Stomach (tissue), 9 donors: ENCODE measurements around the gene SLC35E1. TPM values are rescaled to one million over a fixed set of nuclear protein-coding genes. Genes with fewer than 3 reads are reported as not detected.
A peak's percentile ranks its signal among the peaks of the same experiment; 100 is the strongest.

ENCODE experiments used
- DNase-seq, 2 donors: peaks; one replicate each; pipeline versions ENCODE4 v3.0.0 to v3.0.0-alpha.2; 2013 to 2019
- H3K27ac ChIP-seq, 5 donors: fragments of 200-600 bp in 4 of 5; sonication (generic) in 4 of 5; one replicate each; pipeline ENCODE4 v1.5.1; 2013 to 2019; ENCODE audit warnings: mild to moderate bottlenecking in 1 of 5, moderate library complexity in 1 of 5
- H3K27me3 ChIP-seq, 3 donors: fragments of 200-600 bp; sonication (generic); one replicate each; pipeline ENCODE4 v1.5.1; 2017 to 2019; ENCODE audit warnings: mixed run types in 1 of 3
- H3K36me3 ChIP-seq, 4 donors: fragments of 200-600 bp; sonication (generic); 1 replicate in 3 of 4; 2 replicates in 1 of 4; pipeline ENCODE4 v1.5.1; 2016 to 2019
- H3K4me1 ChIP-seq, 4 donors: fragments of 200-600 bp; sonication (generic); one replicate each; pipeline ENCODE4 v1.5.1; 2016 to 2019
- H3K4me3 ChIP-seq, 4 donors: fragments of 200-600 bp; sonication (generic) in 3 of 4; one replicate each; pipeline ENCODE4 v1.5.1; 2016 to 2019; ENCODE audit warnings: mild to moderate bottlenecking in 1 of 4
- H3K9me3 ChIP-seq, 4 donors: fragments of 200-600 bp; sonication (generic); one replicate each; pipeline ENCODE4 v1.5.1; 2016 to 2019
- EP300 ChIP-seq: sonication (generic); formaldehyde crosslinking; IDR thresholded peaks from one replicate; pipeline ENCODE4 v1.6.1; 2017; ENCODE audit warnings: antibody characterized with exemption
- POLR2A ChIP-seq, 4 donors: fragments of 450-650 bp; IDR thresholded peaks; one replicate each; pipeline ENCODE4 v1.6.1; 2016; ENCODE audit warnings: antibody characterized with exemption in 4 of 4, control low read depth in 2 of 4, mild to moderate bottlenecking in 1 of 4, moderate library complexity in 1 of 4
- POLR2AphosphoS5 ChIP-seq, 3 donors: sonication (generic); formaldehyde crosslinking; IDR thresholded peaks; one replicate each; pipeline ENCODE4 v1.6.1; 2016; ENCODE audit warnings: antibody characterized with exemption in 3 of 3
- WGBS, 5 donors: extraction: QIAGEN DNeasy Blood & Tissue Kit in 3 of 5; methylation state at CpG; one replicate each; pipeline versions ENCODE4 v1.1.5 to v1.1.7; 2013 to 2018; 5-methylcytosine and 5-hydroxymethylcytosine counted together
- intact Hi-C: fragments of 100-400 bp; cut with DNase I; formaldehyde crosslinking; loops from one replicate; pipeline ENCODE4 v1.15.1; 2023; ENCODE audit warnings: low total_unique reads
- polyA plus RNA-seq, 3 donors: library from polyadenylated mRNA; stranded (reverse); fragments of 200-250 nt; gene quantifications; one replicate each; pipeline ENCODE4 v1.2.3, GENCODE V29; 2013
- total RNA-seq, 5 donors: library from RNA; depleted of rRNA; stranded (reverse); fragments of >200 nt; gene quantifications; one replicate each; pipeline versions ENCODE4 v1.1.0 to v1.2.3, GENCODE V29; 2014 to 2016
- TF ChIP-seq, protein P1 (sequence below), 7 experiments: fragments of 450-650 bp in 4 of 7; fragments of 200-600 bp in 3 of 7; sonication (generic) in 3 of 7; IDR thresholded peaks; one replicate each; pipeline ENCODE4 v1.5.1; 2016 to 2019; ENCODE audit warnings: antibody characterized with exemption in 7 of 7, control low read depth in 2 of 7, mild to moderate bottlenecking in 1 of 7
- donor health status: healthy with polysubstance abuse.
- donor health status: Bipolar disorder and iron deficiency.
- donor health status: healthy.

The SLC35E1 gene
- total and polyA plus RNA-seq, 8 donors, result 16.2 to 63.7 (median 27.7) TPM

DNA sequence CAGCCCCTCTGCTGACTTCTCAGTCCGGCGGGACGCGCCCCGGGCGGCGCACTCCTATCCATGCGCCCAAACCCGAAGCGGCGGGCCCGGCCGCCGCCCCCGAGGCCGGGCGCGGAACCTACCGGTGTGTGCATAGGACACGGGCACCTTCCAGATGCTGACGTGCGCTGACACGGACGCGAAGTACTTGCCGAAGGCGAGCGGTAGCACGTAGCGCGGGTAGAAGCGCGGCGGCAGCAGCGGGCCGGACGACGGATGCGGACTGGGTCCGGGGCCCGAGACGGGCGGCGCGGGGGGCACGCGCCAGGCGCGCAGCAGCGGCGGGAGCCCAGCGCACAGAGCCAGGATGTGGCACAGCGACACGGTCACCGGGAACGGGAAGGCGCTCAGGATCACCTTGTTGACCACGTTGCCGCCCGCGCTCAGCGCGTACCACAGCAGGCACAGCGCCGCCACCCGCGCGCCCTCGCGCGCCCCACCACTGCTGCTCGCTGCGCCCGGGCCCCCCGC is 338 bp downstream of the SLC35E1 start:
- H3K9me3 ChIP-seq, result no peaks in the 10 kb centered on the region
- H3K27ac ChIP-seq, result peak overlapping the region; percentile 86 to 93 (median 91)
- TF ChIP-seq EP300 (no peak), POLR2A (IDR thresholded peaks at IDR 0.05) (no peak), POLR2AphosphoS5 (IDR thresholded peaks at IDR 0.05) (no peak)
- TF ChIP-seq, protein P1, sequence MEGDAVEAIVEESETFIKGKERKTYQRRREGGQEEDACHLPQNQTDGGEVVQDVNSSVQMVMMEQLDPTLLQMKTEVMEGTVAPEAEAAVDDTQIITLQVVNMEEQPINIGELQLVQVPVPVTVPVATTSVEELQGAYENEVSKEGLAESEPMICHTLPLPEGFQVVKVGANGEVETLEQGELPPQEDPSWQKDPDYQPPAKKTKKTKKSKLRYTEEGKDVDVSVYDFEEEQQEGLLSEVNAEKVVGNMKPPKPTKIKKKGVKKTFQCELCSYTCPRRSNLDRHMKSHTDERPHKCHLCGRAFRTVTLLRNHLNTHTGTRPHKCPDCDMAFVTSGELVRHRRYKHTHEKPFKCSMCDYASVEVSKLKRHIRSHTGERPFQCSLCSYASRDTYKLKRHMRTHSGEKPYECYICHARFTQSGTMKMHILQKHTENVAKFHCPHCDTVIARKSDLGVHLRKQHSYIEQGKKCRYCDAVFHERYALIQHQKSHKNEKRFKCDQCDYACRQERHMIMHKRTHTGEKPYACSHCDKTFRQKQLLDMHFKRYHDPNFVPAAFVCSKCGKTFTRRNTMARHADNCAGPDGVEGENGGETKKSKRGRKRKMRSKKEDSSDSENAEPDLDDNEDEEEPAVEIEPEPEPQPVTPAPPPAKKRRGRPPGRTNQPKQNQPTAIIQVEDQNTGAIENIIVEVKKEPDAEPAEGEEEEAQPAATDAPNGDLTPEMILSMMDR (IDR thresholded peaks at IDR 0.05), result no peak
- H3K36me3 ChIP-seq, result peaks cover 22 to 55% (median 52%) of the 10 kb centered on the region in 4 donors
- H3K4me1 ChIP-seq, result peaks cover 35 to 70% (median 57%) of the 10 kb centered on the region in 4 donors
- peak; percentile 41 to 64 for DNase-seq
- WGBS, 5 donors, result 0 to 1% (median 0%) methylated on average over 2 to 75 of the region's 75 CpGs
- peak overlapping the region; percentile 80 to 97 (median 90) for H3K4me3 ChIP-seq
- intact Hi-C loops, result loop anchor here (5.0 kb wide), 1 partner anchor 55 kb away; the partner anchor contains the start of gene MED26
- H3K27me3 ChIP-seq, result no peaks in the 10 kb centered on the region

DNA sequence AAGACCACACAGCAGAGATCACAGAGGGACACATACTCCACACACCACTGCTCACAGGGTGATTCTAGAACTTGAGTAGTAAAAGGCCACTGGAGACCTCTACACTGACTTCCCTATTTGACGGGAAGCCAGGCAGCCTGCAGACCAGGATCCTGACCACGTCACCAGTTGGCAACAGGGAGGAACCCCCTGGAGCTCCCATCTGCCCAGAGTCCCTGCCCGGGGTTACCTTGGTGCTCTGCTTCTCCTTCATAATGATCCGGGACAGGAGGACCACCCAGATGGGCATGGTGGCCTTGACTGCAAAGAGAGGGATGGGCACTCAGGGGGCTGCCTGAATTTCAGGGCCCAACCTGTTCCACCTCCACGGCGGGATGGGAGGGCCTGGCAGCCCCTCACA is 932 bp downstream of the SLC35E1 start:
- Histone ChIP-seq H3K9me3 (no peaks in the 10 kb centered on the region), H3K27ac (peak overlapping the region; percentile 86 to 93 (median 91)), H3K4me1 (peaks cover 39 to 75% (median 60%) of the 10 kb centered on the region in 4 donors), H3K4me3 (peak overlapping the region; percentile 80 to 97 (median 90)), H3K27me3 (no peaks in the 10 kb centered on the region), H3K36me3 (peaks cover 20 to 55% (median 52%) of the 10 kb centered on the region in 4 donors)
- peak in 1 of 2 donors; percentile 54 for DNase-seq
- TF ChIP-seq, protein P1 (IDR thresholded peaks at IDR 0.05), result no peak
- TF ChIP-seq EP300 (no peak), POLR2A (IDR thresholded peaks at IDR 0.05) (no peak)
- intact Hi-C loops, result loop anchor here (5.0 kb wide), 1 partner anchor 56 kb away; the partner anchor contains the start of gene MED26
- 7 to 17% (median 9%) methylated on average over 1 to 6 of the region's 6 CpGs for WGBS, 5 donors

DNA sequence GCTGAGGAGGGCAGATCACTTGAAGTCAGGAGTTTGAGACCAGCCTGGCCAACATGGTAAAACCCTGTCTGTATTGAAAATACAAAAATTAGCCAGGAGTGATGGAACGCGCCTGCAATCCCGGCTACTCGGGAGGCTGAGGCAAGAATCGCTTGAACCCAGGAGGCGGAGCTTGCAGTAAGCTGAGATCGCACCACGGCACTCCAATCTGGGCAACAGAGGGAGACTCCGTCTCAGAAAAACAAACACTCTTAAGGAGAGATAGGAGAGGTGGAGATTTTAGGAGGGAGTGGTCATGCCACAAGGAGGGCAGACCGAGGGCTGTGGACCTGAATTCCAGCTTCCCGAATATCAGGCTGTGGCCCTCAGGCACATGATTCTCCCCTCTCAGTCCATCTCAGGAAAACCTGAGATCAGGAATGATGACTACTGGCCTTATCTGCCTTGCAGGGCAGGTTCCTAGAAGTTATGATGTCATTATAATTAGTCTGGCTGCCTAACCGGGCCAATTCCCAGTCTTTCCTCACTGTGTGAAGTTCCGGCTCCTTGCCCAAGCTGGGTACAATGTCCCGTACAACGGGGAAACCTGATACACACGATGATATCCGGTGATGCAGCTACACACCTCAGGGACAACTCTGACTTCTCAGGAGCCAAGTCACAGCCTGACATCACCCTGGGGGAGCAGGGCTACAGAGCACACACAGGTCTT is 2.5 kb downstream of the SLC35E1 start:
- Histone ChIP-seq H3K9me3 (no peaks in the 10 kb centered on the region), H3K4me1 (peaks cover 50 to 78% (median 67%) of the 10 kb centered on the region in 4 donors), H3K4me3 (no peak overlapping the region), H3K27ac (peak overlapping the region; percentile 62 to 93 (median 88)), H3K27me3 (no peaks in the 10 kb centered on the region), H3K36me3 (peaks cover 23 to 55% (median 52%) of the 10 kb centered on the region in 4 donors)
- intact Hi-C loops, result loop anchor here (5.0 kb wide), 1 partner anchor 58 kb away; the partner anchor contains the start of gene MED26
- WGBS, 5 donors, result 31 to 60% (median 52%) methylated on average over 17 of the region's 17 CpGs
- peak; percentile 71 to 74 for DNase-seq
- no peak for TF ChIP-seq EP300
- TF ChIP-seq, protein P1 (IDR thresholded peaks at IDR 0.05), result no peak
- TF ChIP-seq POLR2A (IDR thresholded peaks at IDR 0.05), result no peak
- TF ChIP-seq POLR2AphosphoS5 (IDR thresholded peaks at IDR 0.05), result peak in 2 of 3 donors; percentile 30 to 40

DNA sequence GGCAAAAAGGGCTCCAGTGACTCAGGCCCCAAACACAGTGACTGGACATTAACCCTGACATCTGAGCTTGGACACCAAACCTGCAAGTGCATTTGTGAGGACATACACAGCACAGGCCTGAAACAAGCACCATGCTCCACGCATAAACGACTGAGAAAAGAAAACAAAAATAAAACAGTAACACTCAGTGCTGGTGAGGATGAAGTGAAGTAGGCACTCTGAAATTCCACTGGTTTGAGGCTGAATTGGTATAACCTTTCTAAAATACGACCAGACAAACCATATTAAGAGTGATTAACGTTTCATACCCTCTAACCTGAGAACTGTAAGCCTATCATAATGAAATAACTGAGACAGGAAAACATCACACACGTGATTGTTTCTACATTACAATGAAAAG is 5.5 kb downstream of the SLC35E1 start:
- Histone ChIP-seq H3K36me3 (peaks cover 44 to 79% (median 76%) of the 10 kb centered on the region in 4 donors), H3K4me1 (peaks cover 47 to 64% (median 56%) of the 10 kb centered on the region in 4 donors), H3K4me3 (no peak overlapping the region), H3K9me3 (no peaks in the 10 kb centered on the region), H3K27me3 (no peaks in the 10 kb centered on the region), H3K27ac (peak overlapping the region; percentile 69 to 78 (median 74))
- WGBS, 5 donors, result 93 to 97% (median 94%) methylated on average over 5 of the region's 5 CpGs
- DNase-seq, result no peak
- TF ChIP-seq POLR2AphosphoS5 (IDR thresholded peaks at IDR 0.05), result no peak
- no peak for TF ChIP-seq POLR2A (IDR thresholded peaks at IDR 0.05)
- TF ChIP-seq, protein P1 (IDR thresholded peaks at IDR 0.05), result no peak
- TF ChIP-seq EP300, result no peak
- intact Hi-C loops, result no loop called here
